Sciatic nerve (tissue), 2 donors: Measurements from ENCODE around the gene AKR1C3. TPM values are rescaled to one million over a fixed set of nuclear protein-coding genes. Genes with fewer than 3 reads are reported as not detected.
"Not testable (repeated sequence)": the region's sequence is repeated elsewhere in the genome, so short reads cannot be mapped to it uniquely, and the experiment has no call there.

Experiments
- ATAC-seq: fragments of 200-7000 bp; cut with Tn5 transposase; one replicate; pipeline ENCODE4 v1.9.1; 2020; ENCODE audit warnings: mild to moderate bottlenecking, moderate library complexity
- DNase-seq: peaks from one replicate; pipeline ENCODE4 v3.0.0-alpha.2; 2020; ENCODE audit warnings: low spot score
- intact Hi-C: fragments of 100-400 bp; cut with DNase I; formaldehyde crosslinking; loops from one replicate; pipeline ENCODE4 v1.14.2; 2022
- total RNA-seq: library from RNA; stranded (reverse); fragmentation: NEBNext Ultra II Directional; extraction: Animal tissue kit (Norgen Biotek cat#: 25700); gene quantifications from one replicate; pipeline ENCODE4 v1.2.1, GENCODE V29; 2021
- donor health status: DM: no; HTN: no; CAD: no.
- donor health status: DM: no; HTN: no; CAD: no.

The AKR1C3 gene
- 48.1 TPM for total RNA-seq

GRCh38 chr10:5094265-5095205 is at the start of gene AKR1C3:
Gene AKR1C3, plus strand, starts transcription at chr10:5094414. Its CDS starts 31 bp downstream, at chr10:5094445.
- ATAC-seq = peak; percentile 93
- DNase-seq = no peak
- intact Hi-C loops = no loop called here

DNA sequence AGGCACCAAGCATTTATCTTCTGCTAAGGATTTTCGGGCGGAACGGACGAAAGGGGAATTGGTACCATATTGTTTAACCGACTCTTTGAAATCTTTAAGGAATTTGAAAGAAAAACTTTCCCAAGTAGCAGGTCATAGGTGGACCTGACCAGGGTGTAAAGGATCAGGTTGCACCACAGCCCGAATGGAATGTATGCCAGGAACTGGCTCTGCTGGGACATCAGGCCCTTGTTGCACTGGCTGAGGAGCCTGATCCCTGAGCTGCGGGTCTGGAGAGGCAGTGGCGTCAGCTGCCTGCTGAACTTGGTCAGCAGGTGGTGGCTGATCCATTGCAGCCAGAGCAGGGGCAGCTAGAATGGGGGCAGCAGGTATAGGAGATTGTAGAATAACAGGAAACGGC is 49.1 kb upstream of the AKR1C3 start:
- DNase-seq (no peak), ATAC-seq (no peak)
- intact Hi-C loops = no loop called here

GRCh38 chr10:5046410-5046809 is 47.8 kb upstream of the AKR1C3 start:
- DNase-seq = no peak

DNA sequence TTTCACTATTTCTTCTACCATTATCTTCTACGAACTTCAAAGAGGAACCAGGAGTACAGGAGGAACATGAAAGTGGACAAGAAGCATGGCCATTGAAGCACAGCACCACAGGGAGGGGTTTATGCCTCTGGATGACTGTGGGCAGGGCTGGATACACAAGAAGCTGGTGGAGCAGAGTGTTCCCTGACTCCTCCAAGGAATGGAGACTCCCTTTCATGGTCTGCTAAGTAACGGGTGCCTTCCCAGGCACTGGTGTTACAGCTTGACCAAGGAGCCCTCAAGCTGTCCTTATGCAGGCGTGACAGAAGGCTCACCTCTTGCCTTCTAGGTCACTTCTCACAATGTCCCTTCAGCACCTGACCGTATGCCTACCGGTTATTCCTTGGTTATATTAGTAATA is 47.2 kb upstream of the AKR1C3 start:
- DNase-seq, ATAC-seq: not testable (repeated sequence)

More at GRCh38 chr10:5046410-5046809, 47.8 kb upstream of the AKR1C3 start:
- no peak for ATAC-seq
- intact Hi-C loops = no loop called here

DNA sequence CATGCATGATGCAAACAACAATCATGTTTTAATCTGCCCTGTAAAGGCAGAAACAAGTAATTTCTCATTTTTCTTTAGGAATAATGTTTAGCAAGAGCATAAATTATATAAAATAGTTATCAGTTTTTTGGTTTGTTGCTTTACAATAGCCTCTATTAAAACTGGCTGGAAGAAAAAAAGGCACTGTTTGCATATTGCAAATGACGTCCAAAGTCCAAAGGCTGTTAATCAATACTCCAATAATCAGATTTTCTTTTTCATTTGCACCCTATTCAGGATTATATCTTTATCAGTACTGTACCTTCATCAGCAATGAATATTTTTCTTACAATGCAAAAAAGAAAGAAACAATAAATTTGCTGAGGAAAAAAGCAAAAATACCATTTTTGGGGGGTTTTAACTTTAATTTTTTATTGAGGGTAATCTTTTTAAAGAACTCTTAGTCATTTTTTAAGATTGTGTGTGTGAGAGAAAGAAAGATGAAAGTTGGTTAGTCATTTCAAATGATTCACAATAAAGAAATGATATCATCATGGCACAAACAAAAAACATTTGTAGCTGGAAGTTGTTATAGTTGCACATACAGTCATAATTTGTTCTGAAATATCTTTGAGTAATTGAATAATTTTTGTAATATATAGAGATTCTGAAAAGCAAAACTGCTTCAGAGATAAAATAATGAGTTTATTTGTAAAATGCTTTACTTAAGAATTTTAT is 46.1 kb upstream of the AKR1C3 start:
- no peak for DNase-seq
- intact Hi-C loops = no loop called here
- ATAC-seq = no peak

More for the DNA sequence above, 47.2 kb upstream of the AKR1C3 start:
- intact Hi-C loops = not testable (repeated sequence)

GRCh38 chr10:5052951-5053500 is 41.2 kb upstream of the AKR1C3 start:
- intact Hi-C loops, ATAC-seq, DNase-seq: not testable (repeated sequence)

- intact Hi-C loops, ATAC-seq, DNase-seq: not testable (repeated sequence)
Observed at GRCh38 chr10:5054831-5055230, 39.4 kb upstream of the AKR1C3 start.

GRCh38 chr10:5059267-5059666 is 34.9 kb upstream of the AKR1C3 start:
- DNase-seq, intact Hi-C loops, ATAC-seq: not testable (repeated sequence)

DNA sequence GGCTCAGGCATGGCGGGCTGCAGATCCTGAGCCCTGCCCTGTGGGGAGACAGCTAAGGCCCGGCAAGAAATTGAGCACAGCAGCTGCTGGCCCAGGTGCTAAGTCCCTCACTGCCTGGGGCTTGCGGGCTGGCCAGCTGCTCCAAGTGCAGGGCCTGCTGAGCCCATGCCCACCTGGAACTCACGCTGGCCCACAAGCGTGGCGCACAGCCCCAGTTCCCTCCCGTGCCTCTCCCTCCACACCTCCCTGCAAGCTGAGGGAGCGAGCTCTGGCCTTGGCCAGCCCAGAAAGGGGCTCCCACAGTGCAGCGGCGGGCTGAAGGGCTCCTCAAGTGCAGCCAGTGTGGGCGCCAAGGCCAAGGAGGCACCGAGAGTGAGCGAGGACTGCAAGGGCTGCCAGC is 33.4 kb upstream of the AKR1C3 start:
- intact Hi-C loops, DNase-seq, ATAC-seq: not testable (repeated sequence)

GRCh38 chr10:5064656-5065055 is 29.6 kb upstream of the AKR1C3 start:
- intact Hi-C loops = no loop called here
- DNase-seq (no peak), ATAC-seq (no peak)

- no peak for DNase-seq
Observed at GRCh38 chr10:5068274-5068984, 25.8 kb upstream of the AKR1C3 start.

GRCh38 chr10:5070648-5071410 is 23.4 kb upstream of the AKR1C3 start:
- ATAC-seq (no peak), DNase-seq (no peak)
- intact Hi-C loops = no loop called here

More at GRCh38 chr10:5068274-5068984, 25.8 kb upstream of the AKR1C3 start:
- ATAC-seq = no peak
- intact Hi-C loops = no loop called here

DNA sequence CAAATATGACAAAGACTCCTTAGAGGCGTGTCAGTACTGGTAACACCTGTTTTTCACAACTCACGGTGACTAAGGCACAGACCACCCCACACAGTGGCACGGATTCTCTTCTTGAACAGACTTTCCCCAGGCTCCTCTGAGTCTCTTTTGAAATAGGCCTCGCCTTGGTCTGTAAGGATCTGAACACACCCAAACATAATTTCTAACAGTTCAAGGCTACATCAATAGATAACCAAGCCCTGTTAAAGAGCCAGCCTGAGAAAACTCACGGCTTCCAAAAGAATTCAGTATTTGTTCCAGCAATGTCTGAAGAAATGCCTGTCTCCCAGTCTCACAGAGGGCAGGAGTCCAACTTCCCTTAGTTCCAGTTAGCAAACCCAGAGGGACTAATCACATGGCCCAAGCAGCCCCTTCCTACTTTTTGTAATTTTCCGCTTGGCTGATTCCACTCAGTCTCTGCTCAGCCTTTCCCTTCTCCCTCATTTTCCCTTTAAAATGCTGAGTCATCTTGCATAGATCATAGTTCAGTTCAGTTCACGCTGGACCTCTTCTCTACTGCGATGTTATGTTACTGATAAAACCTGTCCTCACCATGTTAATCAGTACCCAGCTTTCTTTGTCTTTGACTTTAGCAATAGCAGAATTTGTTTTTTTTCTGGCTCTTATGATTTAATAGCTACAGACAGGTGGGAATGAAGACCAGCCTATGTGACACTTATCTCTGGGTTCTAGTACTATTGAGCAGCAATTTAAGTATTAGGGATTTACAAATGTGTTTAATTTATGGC is 22.6 kb upstream of the AKR1C3 start:
- DNase-seq (peak; percentile 78), ATAC-seq (peak; percentile 98)
- intact Hi-C loops = no loop called here

DNA sequence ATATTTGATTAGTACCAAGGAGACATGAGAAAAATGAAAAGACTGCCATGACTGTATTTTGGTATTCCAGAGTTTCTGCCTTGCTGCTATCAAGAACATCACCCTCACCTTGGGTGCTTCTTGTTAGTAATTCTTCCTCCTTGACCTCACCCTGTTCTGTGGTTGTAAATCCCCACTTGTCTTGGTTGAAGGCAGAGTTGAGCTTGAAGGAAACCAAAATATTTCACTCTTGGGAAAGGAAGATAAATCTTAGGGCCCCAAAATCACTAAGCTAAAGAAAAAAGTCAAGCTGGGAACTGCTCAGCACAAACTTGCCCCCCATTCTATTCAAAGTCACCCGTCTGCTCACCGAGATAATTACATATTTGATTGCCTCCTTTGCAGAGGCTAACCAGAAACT is 20.6 kb upstream of the AKR1C3 start:
- intact Hi-C loops = no loop called here
- DNase-seq (no peak), ATAC-seq (no peak)

DNA sequence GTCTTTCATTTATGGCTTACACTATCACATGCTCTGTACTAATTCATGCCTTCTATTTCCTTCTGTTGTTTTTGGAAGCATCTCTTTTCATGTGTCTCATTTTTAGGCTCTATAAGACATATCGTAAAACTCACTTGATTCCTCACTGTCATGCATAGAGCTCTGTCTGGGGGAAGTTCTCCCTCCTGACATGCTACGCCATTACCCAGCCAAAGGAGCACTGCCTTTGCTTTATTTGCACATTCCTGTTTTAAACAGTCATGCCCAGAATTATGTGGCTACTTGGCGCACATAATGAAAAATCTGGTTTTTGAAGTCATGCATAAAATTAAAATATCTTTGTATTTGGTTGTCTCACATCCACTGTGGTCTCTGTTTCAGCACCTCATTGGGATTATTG is 17.6 kb upstream of the AKR1C3 start:
- intact Hi-C loops = no loop called here
- ATAC-seq (peak; percentile 5), DNase-seq (no peak)

GRCh38 chr10:5078547-5079180 is 15.6 kb upstream of the AKR1C3 start:
- intact Hi-C loops = no loop called here
- DNase-seq (no peak), ATAC-seq (no peak)

DNA sequence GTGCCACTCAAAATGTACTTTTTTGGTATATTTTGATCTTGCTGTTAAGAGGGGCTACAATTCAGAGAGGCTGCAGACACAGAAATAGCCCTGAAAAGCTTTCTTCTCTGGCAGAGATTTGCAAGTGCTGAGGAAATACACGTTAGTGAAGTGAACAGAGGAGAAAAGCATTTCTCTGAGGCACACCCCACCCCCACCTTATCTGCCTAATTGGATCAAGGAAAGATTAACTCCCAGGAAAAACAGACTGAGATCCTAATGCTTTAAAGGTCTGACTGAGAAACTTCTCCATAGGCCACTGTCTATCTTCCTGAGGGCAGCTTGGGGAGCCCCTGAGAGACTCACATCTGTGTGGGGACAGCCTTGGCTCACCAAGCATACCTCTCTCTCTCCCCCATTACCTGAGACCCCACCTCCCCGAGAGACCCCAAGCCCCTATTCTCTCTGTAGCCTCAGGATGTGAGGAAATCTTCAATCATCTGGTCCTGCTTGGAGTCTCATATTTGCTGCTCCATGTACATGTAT is 14.8 kb upstream of the AKR1C3 start:
- intact Hi-C loops = no loop called here

More for the DNA sequence above, 14.8 kb upstream of the AKR1C3 start:
- no peak for ATAC-seq
- no peak for DNase-seq
